Activated T-cell treated with anti-CD3 and anti-CD28 coated beads, Interleukin-2, amount 50 U/mL, for 4 hours (primary cell): Measurements from ENCODE around the gene ARL16. TPM values are rescaled to one million over a fixed set of nuclear protein-coding genes. Genes with fewer than 3 reads are reported as not detected.

Experiments
- ATAC-seq, 2 donors: fragments of 200-7000 bp; cut with Tn5 transposase; one replicate each; pipeline ENCODE4 v1.10.0; 2021
- DNase-seq: peaks from one replicate; pipeline ENCODE4 v3.0.0-alpha.2; 2020
- H3K27me3 Mint-ChIP-seq: one replicate; pipeline ENCODE4 v1.8.0; 2021; ENCODE audit warnings: low read depth, mixed read lengths
- H3K36me3 Mint-ChIP-seq: one replicate; pipeline ENCODE4 v1.8.0; 2022; ENCODE audit warnings: mixed read lengths; ENCODE audit not compliant: insufficient read depth
- H3K4me1 Mint-ChIP-seq: one replicate; pipeline ENCODE4 v1.8.0; 2021; ENCODE audit warnings: low read depth, mixed read lengths
- H3K4me3 Mint-ChIP-seq: one replicate; pipeline ENCODE4 v1.8.0; 2021; ENCODE audit warnings: mild to moderate bottlenecking, moderate library complexity, mixed read lengths
- H3K9me3 Mint-ChIP-seq: one replicate; pipeline ENCODE4 v1.8.0; 2021; ENCODE audit warnings: mixed read lengths
- total RNA-seq, 3 donors: library from RNA; stranded (reverse); gene quantifications; one replicate each; pipeline ENCODE4 v1.2.1, GENCODE V29; 2021

ARL16 gene
- total RNA-seq, 3 donors from 2014 or later: 27.3 to 38.6 (median 27.9) TPM

- H3K4me3 Mint-ChIP-seq: no peak overlapping the region
- H3K27me3 Mint-ChIP-seq: no peaks in the 10 kb centered on the region
- DNase-seq: no peak
- H3K9me3 Mint-ChIP-seq: no peaks in the 10 kb centered on the region
- no peak for ATAC-seq
- no peaks in the 10 kb centered on the region for H3K36me3 Mint-ChIP-seq
- peaks cover 9% of the 10 kb centered on the region for H3K4me1 Mint-ChIP-seq
These were observed 32.5 kb upstream of the ARL16 start for GRCh38 chr17:81715872-81716673.

- Mint-ChIP-seq H3K9me3 (no peaks in the 10 kb centered on the region), H3K4me3 (no peak overlapping the region), H3K4me1 (peaks cover 16% of the 10 kb centered on the region), H3K27me3 (no peaks in the 10 kb centered on the region), H3K36me3 (no peaks in the 10 kb centered on the region)
- ATAC-seq (no peak), DNase-seq (no peak)
These were observed 31.7 kb upstream of the ARL16 start for GRCh38 chr17:81715107-81715871.

- ATAC-seq (no peak), DNase-seq (no peak)
- Mint-ChIP-seq H3K9me3 (no peaks in the 10 kb centered on the region), H3K4me3 (no peak overlapping the region), H3K36me3 (no peaks in the 10 kb centered on the region), H3K4me1 (peaks cover 18% of the 10 kb centered on the region), H3K27me3 (no peaks in the 10 kb centered on the region)
These were observed 31.0 kb upstream of the ARL16 start for GRCh38 chr17:81714412-81715106.

GRCh38 chr17:81713556-81714411 is 30.2 kb upstream of the ARL16 start:
- H3K4me1 Mint-ChIP-seq: peaks cover 18% of the 10 kb centered on the region
- no peaks in the 10 kb centered on the region for H3K27me3 Mint-ChIP-seq
- no peak for DNase-seq

GRCh38 chr17:81713004-81713555 is 29.5 kb upstream of the ARL16 start:
- ATAC-seq: no peak
- Mint-ChIP-seq H3K4me3 (peak overlapping the region; percentile 81), H3K9me3 (no peaks in the 10 kb centered on the region), H3K36me3 (peaks cover 3% of the 10 kb centered on the region), H3K4me1 (peaks cover 18% of the 10 kb centered on the region), H3K27me3 (no peaks in the 10 kb centered on the region)
- DNase-seq: no peak

More at GRCh38 chr17:81713556-81714411, 30.2 kb upstream of the ARL16 start:
- peaks cover 2% of the 10 kb centered on the region for H3K36me3 Mint-ChIP-seq
- no peaks in the 10 kb centered on the region for H3K9me3 Mint-ChIP-seq
- H3K4me3 Mint-ChIP-seq: peak overlapping the region; percentile 81
- ATAC-seq: no peak

- no peaks in the 10 kb centered on the region for H3K9me3 Mint-ChIP-seq
- ATAC-seq: peak; percentile 12 to 14
- no peaks in the 10 kb centered on the region for H3K27me3 Mint-ChIP-seq
- H3K4me3 Mint-ChIP-seq: peak overlapping the region; percentile 81
- no peak for DNase-seq
- H3K4me1 Mint-ChIP-seq: peaks cover 18% of the 10 kb centered on the region
- H3K36me3 Mint-ChIP-seq: peaks cover 3% of the 10 kb centered on the region
These were observed 28.9 kb upstream of the ARL16 start for GRCh38 chr17:81712468-81713003.

- peak; percentile 75 for DNase-seq
- H3K9me3 Mint-ChIP-seq: no peaks in the 10 kb centered on the region
- H3K27me3 Mint-ChIP-seq: no peaks in the 10 kb centered on the region
- peak within 1 kb of the TSS; percentile 81 for H3K4me3 Mint-ChIP-seq
- peaks cover 3% of the 10 kb centered on the region for H3K36me3 Mint-ChIP-seq
- peak; percentile 82 to 83 for ATAC-seq
- H3K4me1 Mint-ChIP-seq: peaks cover 18% of the 10 kb centered on the region
These were observed 28.3 kb upstream of the ARL16 start, which contains the start of gene SLC25A10 for GRCh38 chr17:81711814-81712467. TSS of gene SLC25A10 (plus strand) at chr17:81712284. CDS start at chr17:81712427, 143 bp downstream.

- Mint-ChIP-seq H3K27me3 (no peaks in the 10 kb centered on the region), H3K9me3 (no peaks in the 10 kb centered on the region), H3K4me3 (peak overlapping the region; percentile 76), H3K36me3 (peaks cover 10% of the 10 kb centered on the region), H3K4me1 (peaks cover 18% of the 10 kb centered on the region)
- peak; percentile 3 for DNase-seq
- ATAC-seq: no peak
These were observed 27.1 kb upstream of the ARL16 start for GRCh38 chr17:81710514-81711308.

GRCh38 chr17:81708739-81709185 is 25.2 kb upstream of the ARL16 start:
- H3K9me3 Mint-ChIP-seq: no peaks in the 10 kb centered on the region
- DNase-seq: no peak
- H3K4me3 Mint-ChIP-seq: no peak overlapping the region
- peaks cover 25% of the 10 kb centered on the region for H3K4me1 Mint-ChIP-seq
- ATAC-seq: no peak
- no peaks in the 10 kb centered on the region for H3K27me3 Mint-ChIP-seq
- H3K36me3 Mint-ChIP-seq: peaks cover 20% of the 10 kb centered on the region

- Mint-ChIP-seq H3K4me1 (peaks cover 25% of the 10 kb centered on the region), H3K4me3 (no peak overlapping the region), H3K36me3 (peaks cover 20% of the 10 kb centered on the region), H3K27me3 (no peaks in the 10 kb centered on the region), H3K9me3 (no peaks in the 10 kb centered on the region)
- ATAC-seq (no peak), DNase-seq (no peak)
These were observed 24.4 kb upstream of the ARL16 start for GRCh38 chr17:81707725-81708646.

- DNase-seq (no peak), ATAC-seq (no peak)
- no peaks in the 10 kb centered on the region for H3K27me3 Mint-ChIP-seq
- no peak overlapping the region for H3K4me3 Mint-ChIP-seq
- peaks cover 26% of the 10 kb centered on the region for H3K4me1 Mint-ChIP-seq
- peaks cover 20% of the 10 kb centered on the region for H3K36me3 Mint-ChIP-seq
- H3K9me3 Mint-ChIP-seq: no peaks in the 10 kb centered on the region
These were observed 23.4 kb upstream of the ARL16 start for GRCh38 chr17:81706757-81707624.
